GM11168 (cell line): ENCODE data around the gene UBTF.
"Not testable (repeated sequence)": the region's sequence is repeated elsewhere in the genome, so short reads cannot be mapped to it uniquely, and the experiment has no call there.

Experiments used
- in situ Hi-C: fragments of 300-500 bp; cut with MboI; formaldehyde crosslinking; loops from one replicate; pipeline ENCODE4 v1.12.0; 2022; ENCODE audit warnings: low sequenced_read_pairs; ENCODE audit not compliant: unreplicated experiment

Gene UBTF

GRCh38 chr17:44247876-44248736 is 28.6 kb upstream of the UBTF start:
- in situ Hi-C loops: no loop called here

GRCh38 chr17:44247440-44247841 is 28.0 kb upstream of the UBTF start:
- in situ Hi-C loops: no loop called here

GRCh38 chr17:44241106-44241624 is 21.7 kb upstream of the UBTF start:
- in situ Hi-C loops: no loop called here

GRCh38 chr17:44237886-44238285 is 18.4 kb upstream of the UBTF start:
- in situ Hi-C loops: not testable (repeated sequence)

GRCh38 chr17:44236444-44236991 is 17.0 kb upstream of the UBTF start:
- in situ Hi-C loops: no loop called here

- in situ Hi-C loops: no loop called here
These were observed 16.1 kb upstream of the UBTF start for GRCh38 chr17:44235583-44235936.

GRCh38 chr17:44233582-44233981 is 14.1 kb upstream of the UBTF start:
- in situ Hi-C loops: no loop called here

- in situ Hi-C loops: no loop called here
These were observed 12.6 kb upstream of the UBTF start for GRCh38 chr17:44232061-44232460.

- in situ Hi-C loops: no loop called here
These were observed 10.7 kb upstream of the UBTF start for GRCh38 chr17:44230140-44230539.

- in situ Hi-C loops: no loop called here
These were observed 9.6 kb upstream of the UBTF start for GRCh38 chr17:44229090-44229489.

GRCh38 chr17:44223541-44224071 is 4.1 kb upstream of the UBTF start:
- in situ Hi-C loops: loop anchor here (25.0 kb wide), 1 partner anchor 289 kb away; the partner anchor contains the start of gene GPATCH8

GRCh38 chr17:44222112-44222869 is 2.8 kb upstream of the UBTF start:
- in situ Hi-C loops: loop anchor here (25.0 kb wide), 1 partner anchor 290 kb away; the partner anchor contains the start of gene GPATCH8

- in situ Hi-C loops: loop anchor here (25.0 kb wide), 1 partner anchor 291 kb away; the partner anchor contains the start of gene GPATCH8
These were observed 2.3 kb upstream of the UBTF start for GRCh38 chr17:44221862-44222111.

- in situ Hi-C loops: loop anchor here (25.0 kb wide), 1 partner anchor 291 kb away; the partner anchor contains the start of gene GPATCH8
These were observed 1.8 kb upstream of the UBTF start for GRCh38 chr17:44221084-44221861.

GRCh38 chr17:44220213-44221083 is 973 bp upstream of the UBTF start:
- in situ Hi-C loops: loop anchor here (25.0 kb wide), 1 partner anchor 292 kb away; the partner anchor contains the start of gene GPATCH8

GRCh38 chr17:44219108-44219615 is 313 bp downstream of the UBTF start:
- in situ Hi-C loops: loop anchor here (25.0 kb wide), 1 partner anchor 293 kb away; the partner anchor contains the start of gene GPATCH8

- in situ Hi-C loops: loop anchor here (25.0 kb wide), 1 partner anchor 294 kb away; the partner anchor contains the start of gene GPATCH8
These were observed 949 bp downstream of the UBTF start for GRCh38 chr17:44218344-44219107.
